B cell (primary cell): Measurements from ENCODE around the gene BABAM2. TPM values are rescaled to one million over a fixed set of nuclear protein-coding genes. Genes with fewer than 3 reads are reported as not detected.

Experiments used
- ATAC-seq: fragments of 200-7000 bp; cut with Tn5 transposase; one replicate; pipeline ENCODE4 v1.10.0; 2021; ENCODE audit warnings: low read depth, mild to moderate bottlenecking, moderate number of reproducible peaks, moderate library complexity
- CTCF ChIA-PET: fragments of 350-600 bp; sonication (Branson Sonifier 250); formaldehyde crosslinking; loops from one replicate; lab custom pipeline; 2021; ENCODE audit warnings: antibody characterized with exemption, inconsistent platforms; lab: Charles Lee
- POLR2A ChIA-PET: fragments of 350-600 bp; sonication (Branson Sonifier 250); formaldehyde crosslinking; loops from one replicate; lab custom pipeline; 2021; ENCODE audit warnings: antibody characterized with exemption; lab: Charles Lee
- DNase-seq: peaks from one replicate; pipeline ENCODE4 v3.0.0; 2013
- H2AFZ ChIP-seq: 2 replicates; pipeline ENCODE4 v1.6.1; 2012; ENCODE audit warnings: mild to moderate bottlenecking, low read depth, low read length; ENCODE audit not compliant: insufficient read depth, poor library complexity, severe bottlenecking
- H3K27ac ChIP-seq, 2 donors: 1 replicate in 1 of 2; 2 replicates in 1 of 2; pipeline ENCODE4 v1.5.1; 2012 to 2013; ENCODE audit warnings: low read length in 2 of 2, mild to moderate bottlenecking in 2 of 2, moderate library complexity in 1 of 2
- H3K27me3 ChIP-seq, 4 experiments: fragments of 200-600 bp in 1 of 4; sonication (generic) in 1 of 4; replicated peaks in 1 of 4; 1 replicate in 2 of 4; 2 replicates in 2 of 4; pipeline versions ENCODE4 v1.6.1 to v1.7.0; 2013 to 2016; ENCODE audit warnings: low read length in 3 of 4, mild to moderate bottlenecking in 2 of 4, mixed read lengths in 1 of 4, moderate library complexity in 1 of 4; ENCODE audit not compliant: insufficient read depth in 4 of 4, control insufficient read depth in 3 of 4; ENCODE audit errors: control extremely low read depth in 1 of 4
- H3K36me3 ChIP-seq, 2 experiments: replicated peaks in 1 of 2; 1 replicate in 1 of 2; 2 replicates in 1 of 2; pipeline versions ENCODE4 v1.6.1 to v1.7.1; 2013; ENCODE audit warnings: low read length in 1 of 2; ENCODE audit not compliant: insufficient read depth in 2 of 2, control insufficient read depth in 1 of 2; ENCODE audit errors: control extremely low read depth in 1 of 2, extremely low read depth in 1 of 2
- H3K4me1 ChIP-seq, 2 donors: fragments of 200-600 bp in 1 of 2; sonication (generic) in 1 of 2; 1 replicate in 1 of 2; 2 replicates in 1 of 2; pipeline versions ENCODE4 v1.5.1 to v1.6.1; 2013 to 2017; ENCODE audit warnings: low read length in 2 of 2; ENCODE audit not compliant: control insufficient read depth in 2 of 2, insufficient read depth in 2 of 2
- H3K4me2 ChIP-seq: replicated peaks from 2 replicates; pipeline ENCODE3; 2012; ENCODE audit warnings: mild to moderate bottlenecking, low read depth, low read length; ENCODE audit not compliant: poor library complexity, severe bottlenecking
- H3K4me3 ChIP-seq, 5 experiments: fragments of 200-600 bp in 1 of 5; sonication (generic) in 1 of 5; 1 replicate in 3 of 5; 2 replicates in 2 of 5; pipeline versions ENCODE4 v1.5.1 to v1.7.0; 2011 to 2016; ENCODE audit warnings: low read length in 4 of 5, mild to moderate bottlenecking in 4 of 5, low read depth in 2 of 5, control low read depth in 1 of 5, moderate library complexity in 1 of 5; ENCODE audit not compliant: insufficient read depth in 1 of 5; ENCODE audit errors: control extremely low read depth in 1 of 5, extremely low read depth in 1 of 5
- H3K79me2 ChIP-seq: fragments of 200-600 bp; sonication (generic); one replicate; pipeline ENCODE4 v1.6.0; 2016; ENCODE audit warnings: low read length; ENCODE audit not compliant: control insufficient read depth, insufficient read depth
- H3K9ac ChIP-seq: fragments of 200-600 bp; sonication (generic); 2 replicates; pipeline ENCODE4 v1.6.1; 2017; ENCODE audit warnings: mild to moderate bottlenecking, low read length, moderate library complexity
- H3K9me3 ChIP-seq, 3 donors: one replicate each; pipeline versions ENCODE4 v1.6.1 to v1.7.1; 2013; ENCODE audit warnings: low read length in 2 of 3; ENCODE audit not compliant: control insufficient read depth in 2 of 3, insufficient read depth in 1 of 3; ENCODE audit errors: control extremely low read depth in 1 of 3
- H4K20me1 ChIP-seq: 2 replicates; pipeline ENCODE4 v1.6.0; 2012; ENCODE audit warnings: mild to moderate bottlenecking, low read length; ENCODE audit not compliant: insufficient read depth, control insufficient read depth, poor library complexity, severe bottlenecking
- H3K27ac Mint-ChIP-seq: one replicate; pipeline ENCODE4 v1.8.0; 2021; ENCODE audit warnings: mixed read lengths
- H3K27me3 Mint-ChIP-seq: one replicate; pipeline ENCODE4 v1.8.0; 2021; ENCODE audit warnings: mixed read lengths
- H3K4me1 Mint-ChIP-seq: one replicate; pipeline ENCODE4 v1.8.0; 2021; ENCODE audit warnings: mixed read lengths
- H3K4me3 Mint-ChIP-seq: one replicate; pipeline ENCODE4 v1.8.0; 2021; ENCODE audit warnings: mixed read lengths
- H3K9me3 Mint-ChIP-seq: one replicate; pipeline ENCODE4 v1.8.0; 2022; ENCODE audit warnings: mixed read lengths; ENCODE audit not compliant: insufficient read depth
- CTCF ChIP-seq: fragments of 200-600 bp; IDR thresholded peaks from one replicate; pipeline ENCODE4 v1.8.0; 2022; ENCODE audit warnings: antibody characterized with exemption, mild to moderate bottlenecking
- EZH2 ChIP-seq: IDR thresholded peaks from 2 replicates; pipeline ENCODE4 v1.6.1; 2012; ENCODE audit warnings: borderline replicate concordance, low read depth, mild to moderate bottlenecking, moderate library complexity, low read length; ENCODE audit not compliant: insufficient read depth, poor library complexity, severe bottlenecking
- WGBS: methylation state at CpG from one replicate; pipeline ENCODE4 v1.1.5; 2013; ENCODE audit warnings: missing lambda C conversion rate; ENCODE audit not compliant: insufficient coverage; 5-methylcytosine and 5-hydroxymethylcytosine counted together
- intact Hi-C: fragments of 100-400 bp; cut with micrococcal nuclease; formaldehyde crosslinking; loops from one replicate; pipeline ENCODE4 v1.10.0; 2022
- polyA plus RNA-seq: library from polyadenylated mRNA; depleted of rRNA; stranded (reverse); fragments of >200 nt; gene quantifications from 2 replicates; pipeline ENCODE4 v1.2.3, GENCODE V29; 2012
- total RNA-seq, 2 donors: library from RNA; stranded (reverse); fragments of 120-200 nt in 1 of 2; gene quantifications; 1 replicate in 1 of 2; 2 replicates in 1 of 2; pipeline versions ENCODE4 v1.2.3 to v1.2.4, GENCODE V29; 2013 to 2022

Gene BABAM2
- total and polyA plus RNA-seq, 2 donors (not counting 1 experiment from before 2014, with no cell fraction given): 22.3 to 69.6 TPM

- Histone ChIP-seq H2AFZ (no peak overlapping the region), H3K36me3 (no peaks in the 10 kb centered on the region), H3K27ac (no peak overlapping the region), H3K4me3 (no peak overlapping the region), H3K9ac (no peak overlapping the region), H3K4me2 (no peak overlapping the region), H4K20me1 (no peaks in the 10 kb centered on the region), H3K27me3 (peaks cover 0 to 3% (median 0%) of the 10 kb centered on the region in 4 experiments), H3K4me1 (no peaks in the 10 kb centered on the region), H3K9me3 (no peaks in the 10 kb centered on the region), H3K79me2 (no peaks in the 10 kb centered on the region)
- DNase-seq (no peak), ATAC-seq (no peak)
- Mint-ChIP-seq H3K4me3 (no peak overlapping the region), H3K27me3 (no peaks in the 10 kb centered on the region), H3K4me1 (no peaks in the 10 kb centered on the region), H3K9me3 (no peaks in the 10 kb centered on the region), H3K27ac (no peak overlapping the region)
- 96% methylated on average over 6 of the region's 6 CpGs for WGBS
- POLR2A ChIA-PET: interaction anchor here (0.6 kb wide), 1 partner anchor 11 kb away, joined by 3 read pairs; no protein-coding TSS in a partner anchor
- intact Hi-C loops: no loop called here
- TF ChIP-seq EZH2: no peak
- TF ChIP-seq CTCF: no peak
- CTCF ChIA-PET: no interaction called here
Observed at GRCh38 chr2:28346587-28346986, 456.1 kb downstream of the BABAM2 start.

- 88% methylated on average over 6 of the region's 6 CpGs for WGBS
- DNase-seq (no peak), ATAC-seq (no peak)
- Mint-ChIP-seq H3K27ac (no peak overlapping the region), H3K27me3 (no peaks in the 10 kb centered on the region), H3K4me3 (no peak overlapping the region), H3K9me3 (no peaks in the 10 kb centered on the region), H3K4me1 (no peaks in the 10 kb centered on the region)
- Histone ChIP-seq H3K27me3 (peaks cover 0 to 3% (median 0%) of the 10 kb centered on the region in 4 experiments), H3K4me3 (no peak overlapping the region), H3K9ac (no peak overlapping the region), H3K4me2 (no peak overlapping the region), H3K9me3 (no peaks in the 10 kb centered on the region), H4K20me1 (no peaks in the 10 kb centered on the region), H3K79me2 (no peaks in the 10 kb centered on the region), H3K36me3 (no peaks in the 10 kb centered on the region), H3K27ac (no peak overlapping the region), H2AFZ (no peak overlapping the region), H3K4me1 (no peaks in the 10 kb centered on the region)
- intact Hi-C loops: no loop called here
- no peak for TF ChIP-seq EZH2
- no peak for TF ChIP-seq CTCF
- ChIA-PET POLR2A (interaction anchor here (0.6 kb wide), 1 partner anchor 12 kb away, joined by 3 read pairs; no protein-coding TSS in a partner anchor), CTCF (no interaction called here)
Observed at GRCh38 chr2:28347193-28347592, 456.7 kb downstream of the BABAM2 start.
